MM.1S (cell line): Measurements from ENCODE around the gene KRT2.

Experiments used
- EZH2 ChIP-seq: fragments of 300-600 bp; sonication (generic); optimal IDR thresholded peaks from 2 replicates; pipeline ENCODE3; 2017; ENCODE audit warnings: low read depth, mild to moderate bottlenecking, antibody characterized with exemption, low read length, mixed read lengths
- TF ChIP-seq, protein P1 (sequence below): fragments of 300-600 bp; sonication (generic); IDR thresholded peaks from 2 replicates; pipeline ENCODE4 v1.5.1; 2016; ENCODE audit warnings: antibody characterized with exemption, low read length, mixed read lengths

DNA sequence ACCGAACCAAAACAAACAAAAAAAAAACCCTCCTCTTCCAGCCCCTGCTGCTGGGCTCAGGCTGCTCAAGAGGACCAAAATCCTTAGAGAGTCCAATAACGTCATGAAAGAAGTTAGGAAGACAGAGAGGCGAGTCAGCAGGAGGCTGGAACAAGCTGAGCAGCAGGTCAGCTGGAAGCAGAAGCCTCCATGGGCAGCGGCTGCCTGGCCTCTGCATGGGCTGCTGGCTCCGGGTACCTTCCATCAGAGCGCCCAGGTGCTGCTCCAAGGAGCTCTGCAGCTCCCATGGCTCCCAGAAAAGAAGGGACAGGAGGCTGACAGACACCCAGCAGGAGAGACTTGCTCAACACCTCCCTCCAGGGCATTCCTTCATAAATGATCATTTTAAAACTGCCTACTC is 3.2 kb upstream of the KRT2 start:
- TF ChIP-seq, protein P1, sequence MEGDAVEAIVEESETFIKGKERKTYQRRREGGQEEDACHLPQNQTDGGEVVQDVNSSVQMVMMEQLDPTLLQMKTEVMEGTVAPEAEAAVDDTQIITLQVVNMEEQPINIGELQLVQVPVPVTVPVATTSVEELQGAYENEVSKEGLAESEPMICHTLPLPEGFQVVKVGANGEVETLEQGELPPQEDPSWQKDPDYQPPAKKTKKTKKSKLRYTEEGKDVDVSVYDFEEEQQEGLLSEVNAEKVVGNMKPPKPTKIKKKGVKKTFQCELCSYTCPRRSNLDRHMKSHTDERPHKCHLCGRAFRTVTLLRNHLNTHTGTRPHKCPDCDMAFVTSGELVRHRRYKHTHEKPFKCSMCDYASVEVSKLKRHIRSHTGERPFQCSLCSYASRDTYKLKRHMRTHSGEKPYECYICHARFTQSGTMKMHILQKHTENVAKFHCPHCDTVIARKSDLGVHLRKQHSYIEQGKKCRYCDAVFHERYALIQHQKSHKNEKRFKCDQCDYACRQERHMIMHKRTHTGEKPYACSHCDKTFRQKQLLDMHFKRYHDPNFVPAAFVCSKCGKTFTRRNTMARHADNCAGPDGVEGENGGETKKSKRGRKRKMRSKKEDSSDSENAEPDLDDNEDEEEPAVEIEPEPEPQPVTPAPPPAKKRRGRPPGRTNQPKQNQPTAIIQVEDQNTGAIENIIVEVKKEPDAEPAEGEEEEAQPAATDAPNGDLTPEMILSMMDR = no peak
- TF ChIP-seq EZH2 = no peak
